Measurements from ENCODE around the gene ZNF10. TPM values are rescaled to one million over a fixed set of nuclear protein-coding genes. Genes with fewer than 3 reads are reported as not detected.

The ZNF10 gene
- total and polyA plus RNA-seq, 2 of the 4 experiments (the other 2 are of a cell fraction): 4.1 to 6.1 TPM

GRCh38 chr12:133129368-133130037 lies 924 bp upstream of the ZNF10 start:
- H4K20me1 ChIP-seq (ENCODE audit: insufficient read depth, low read length): no peaks in the 10 kb centered on the region
- H3K9me3 ChIP-seq (ENCODE audit: control insufficient read depth, insufficient read depth, low read length): peaks cover 37% of the 10 kb centered on the region
- H3K36me3 ChIP-seq (ENCODE audit: control insufficient read depth, insufficient read depth, low read length): peaks cover 12% of the 10 kb centered on the region
- DNase-seq (peak; percentile 15), ATAC-seq (ENCODE audit: low read depth) (no peak)
- H2BK120ac ChIP-seq (ENCODE audit: low read depth, low read length): no peak overlapping the region
- H4K8ac ChIP-seq (ENCODE audit: low read depth in 2 of 2, low read length in 2 of 2): peak overlapping the region in 1 of 2 experiments; percentile 7; a peak in 1 of 4 replicates
- peak overlapping the region; percentile 93 for H3K27ac ChIP-seq (ENCODE audit: insufficient read depth, low read length)
- peak overlapping the region; percentile 58 for H2AK9ac ChIP-seq (replicated peaks; ENCODE audit: low read depth, low read length, poor library complexity)
- intact Hi-C loops (cut with micrococcal nuclease) (loop anchor here (2.0 kb wide), 2 partner anchors 49 to 143 kb away; partner anchors contain the start of genes ZNF140 and ZNF26), in situ Hi-C loops (cut with MboI; ENCODE audit: low sequenced_read_pairs) (no loop called here), dilution Hi-C loops (cut with HindIII; ENCODE audit: low sequenced_read_pairs, unreplicated experiment) (no loop called here)
- WGBS, 2 experiments (ENCODE audit: extremely low coverage in 2 of 2, insufficient read length in 1 of 2): no CpG with 5 or more reads among the region's 26 CpGs
- 0 out of 2 replicates have a peak overlapping the region, but pooled peaks have one; percentile 3 for H3K56ac ChIP-seq (ENCODE audit: extremely low read depth, insufficient read depth, low read length)
- peak overlapping the region; percentile 98 for H3K4me3 ChIP-seq (ENCODE audit: insufficient read depth, low read depth, low read length)
- ChIA-PET CTCF (no interaction called here), POLR2A (ENCODE audit: unreplicated experiment) (no interaction called here)
- no peak overlapping the region for H2BK15ac ChIP-seq (ENCODE audit: low read depth, low read length)
- H3K18ac ChIP-seq (ENCODE audit: low read depth, low read length): no peak overlapping the region
- no peaks in the 10 kb centered on the region for H3K27me3 ChIP-seq (ENCODE audit: control insufficient read depth, insufficient read depth, low read length)
- no TSS peak for BruUV-seq (replicated peaks)
- no peaks in the 10 kb centered on the region for H3K4me1 ChIP-seq (ENCODE audit: control insufficient read depth, insufficient read depth, low read length)
- no peak overlapping the region; the same call in 1 of the 2 replicates for H3K14ac ChIP-seq (replicated peaks; ENCODE audit: low read depth, low read length)
- no peak overlapping the region for H3K4ac ChIP-seq (ENCODE audit: low read depth, low read length)
- H3K4me2 ChIP-seq (ENCODE audit: low read depth, low read length): peak overlapping the region; percentile 83
- H3K23ac ChIP-seq (ENCODE audit: low read depth, low read length): no peak overlapping the region; the same call in 1 of the 2 replicates
- no peak overlapping the region for H4K5ac ChIP-seq (ENCODE audit: low read depth, low read length)
- H2BK20ac ChIP-seq (ENCODE audit: low read depth, low read length): no peak overlapping the region
- no peaks in the 10 kb centered on the region for H3K9me1 ChIP-seq (ENCODE audit: insufficient read depth, low read length)
- no peak overlapping the region for H4K91ac ChIP-seq (ENCODE audit: insufficient read depth, low read depth, low read length)
- no peak overlapping the region for H2AK5ac ChIP-seq (ENCODE audit: low read depth, low read length)
- no peak overlapping the region for H2BK5ac ChIP-seq (ENCODE audit: low read depth, low read length, poor library complexity, severe bottlenecking)
- peak overlapping the region; percentile 98 for H2AFZ ChIP-seq (replicated peaks; ENCODE audit: low read length, poor library complexity)
- peak overlapping the region; percentile 81 for H3K9ac ChIP-seq (ENCODE audit: low read depth, low read length)
- H3K79me1 ChIP-seq (ENCODE audit: low read depth in 1 of 2, low read length in 2 of 2): peaks cover 7 to 11% of the 10 kb centered on the region in 2 experiments; a peak in 2 of 4 replicates
- TF ChIP-seq MAFK (IDR thresholded peaks at IDR 0.05; ENCODE audit: low read depth, low read length) (no peak), CTCF (conservative IDR thresholded peaks at IDR 0.05; ENCODE audit: low read depth, low read length) (no peak), FOS (IDR thresholded peaks at IDR 0.05; ENCODE audit: low read depth, low read length) (no peak), RCOR1 (IDR thresholded peaks at IDR 0.05; ENCODE audit: insufficient replicate concordance, low read length) (no peak), CHD1 (IDR thresholded peaks at IDR 0.05; ENCODE audit: low read depth, low read length) (no peak), NFE2L2 (IDR thresholded peaks at IDR 0.05; ENCODE audit: low read depth, low read length) (no peak), BHLHE40 (IDR thresholded peaks at IDR 0.05; ENCODE audit: low read depth, low read length) (no peak), RAD21 (IDR thresholded peaks at IDR 0.05; ENCODE audit: low read length) (no peak), MAZ (IDR thresholded peaks at IDR 0.05; ENCODE audit: borderline replicate concordance, low read depth, low read length) (no peak), USF2 (IDR thresholded peaks at IDR 0.05; ENCODE audit: low read depth, low read length) (no peak), ELK1 (IDR thresholded peaks at IDR 0.05; ENCODE audit: borderline replicate concordance, low read depth, low read length) (no peak), SMC3 (IDR thresholded peaks at IDR 0.05; ENCODE audit: low read depth, low read length) (no peak), POLR2A (IDR thresholded peaks at IDR 0.05; ENCODE audit: low read depth, low read length) (no peak), CEBPB (IDR thresholded peaks at IDR 0.05; ENCODE audit: low read depth, low read length) (no peak), RFX5 (IDR thresholded peaks at IDR 0.05; ENCODE audit: low read depth, low read length) (no peak)

Data from IMR-90 (cell line).